GM19239 (cell line): ENCODE measurements around the gene SLC35B2.
"Not testable (repeated sequence)": the region's sequence is repeated elsewhere in the genome, so short reads cannot be mapped to it uniquely, and the experiment has no call there.

ENCODE experiments used
- DNase-seq: peaks from one replicate; pipeline ENCODE4 v3.0.0; 2011; ENCODE audit warnings: low spot score; ENCODE audit not compliant: insufficient read length
- FAIRE-seq: peaks from 2 replicates; lab custom pipeline; 2011; peaks lifted over from hg19 to GRCh38; lab: Jason Lieb, UNC

Gene SLC35B2

GRCh38 chr6:44238687-44239350, 18.5 kb downstream of the SLC35B2 start:
- FAIRE-seq: no peak
- no peak for DNase-seq

GRCh38 chr6:44237813-44238433, 19.4 kb downstream of the SLC35B2 start:
- peak; percentile 76 for DNase-seq
- peak; percentile 64 for FAIRE-seq

GRCh38 chr6:44237021-44237812, 20.1 kb downstream of the SLC35B2 start:
- DNase-seq (no peak), FAIRE-seq (peak; percentile 72)

GRCh38 chr6:44235891-44236516, 21.3 kb downstream of the SLC35B2 start:
- no peak for FAIRE-seq
- DNase-seq: no peak

- FAIRE-seq (no peak), DNase-seq (no peak)
Observed at GRCh38 chr6:44235269-44235668, 22.1 kb downstream of the SLC35B2 start.

GRCh38 chr6:44234101-44235025, 23.0 kb downstream of the SLC35B2 start:
- DNase-seq (no peak), FAIRE-seq (no peak)

GRCh38 chr6:44233567-44234100, 23.7 kb downstream of the SLC35B2 start:
- FAIRE-seq (no peak), DNase-seq (no peak)

- DNase-seq: no peak
- FAIRE-seq: no peak
Observed at GRCh38 chr6:44232676-44233566, 24.4 kb downstream of the SLC35B2 start.

GRCh38 chr6:44231426-44231825, 25.9 kb downstream of the SLC35B2 start:
- not testable (repeated sequence) for FAIRE-seq, DNase-seq

GRCh38 chr6:44230034-44230675, 27.2 kb downstream of the SLC35B2 start:
- no peak for FAIRE-seq
- no peak for DNase-seq

GRCh38 chr6:44229376-44230033, 27.8 kb downstream of the SLC35B2 start:
- no peak for DNase-seq

GRCh38 chr6:44228836-44229235, 28.5 kb downstream of the SLC35B2 start:
- no peak for DNase-seq
- FAIRE-seq: no peak

More at GRCh38 chr6:44229376-44230033, 27.8 kb downstream of the SLC35B2 start:
- FAIRE-seq: no peak

GRCh38 chr6:44228433-44228832, 28.9 kb downstream of the SLC35B2 start:
- DNase-seq: no peak
- no peak for FAIRE-seq

- FAIRE-seq (no peak), DNase-seq (no peak)
Observed at GRCh38 chr6:44228031-44228430, 29.3 kb downstream of the SLC35B2 start.

- FAIRE-seq: no peak
Observed at GRCh38 chr6:44227148-44227793, 30.1 kb downstream of the SLC35B2 start.

GRCh38 chr6:44226368-44227147, 30.8 kb downstream of the SLC35B2 start:
- DNase-seq: no peak

More at GRCh38 chr6:44227148-44227793, 30.1 kb downstream of the SLC35B2 start:
- DNase-seq: no peak

More at GRCh38 chr6:44226368-44227147, 30.8 kb downstream of the SLC35B2 start:
- FAIRE-seq: no peak
